GM12892 (cell line): ENCODE measurements around the gene MVB12A.

Source experiments
- POLR2A ChIP-seq: IDR thresholded peaks from 2 replicates; pipeline ENCODE4 v1.6.1; 2011; ENCODE audit warnings: low read depth, low read length, control low read depth
- POLR2AphosphoS5 ChIP-seq: IDR thresholded peaks from 2 replicates; pipeline ENCODE4 v1.6.1; 2011; ENCODE audit warnings: low read depth, low read length, control low read depth
- TAF1 ChIP-seq: IDR thresholded peaks from 2 replicates; pipeline ENCODE4 v1.6.1; 2011; ENCODE audit warnings: low read depth, mild to moderate bottlenecking, control low read depth, low read length, borderline replicate concordance

DNA sequence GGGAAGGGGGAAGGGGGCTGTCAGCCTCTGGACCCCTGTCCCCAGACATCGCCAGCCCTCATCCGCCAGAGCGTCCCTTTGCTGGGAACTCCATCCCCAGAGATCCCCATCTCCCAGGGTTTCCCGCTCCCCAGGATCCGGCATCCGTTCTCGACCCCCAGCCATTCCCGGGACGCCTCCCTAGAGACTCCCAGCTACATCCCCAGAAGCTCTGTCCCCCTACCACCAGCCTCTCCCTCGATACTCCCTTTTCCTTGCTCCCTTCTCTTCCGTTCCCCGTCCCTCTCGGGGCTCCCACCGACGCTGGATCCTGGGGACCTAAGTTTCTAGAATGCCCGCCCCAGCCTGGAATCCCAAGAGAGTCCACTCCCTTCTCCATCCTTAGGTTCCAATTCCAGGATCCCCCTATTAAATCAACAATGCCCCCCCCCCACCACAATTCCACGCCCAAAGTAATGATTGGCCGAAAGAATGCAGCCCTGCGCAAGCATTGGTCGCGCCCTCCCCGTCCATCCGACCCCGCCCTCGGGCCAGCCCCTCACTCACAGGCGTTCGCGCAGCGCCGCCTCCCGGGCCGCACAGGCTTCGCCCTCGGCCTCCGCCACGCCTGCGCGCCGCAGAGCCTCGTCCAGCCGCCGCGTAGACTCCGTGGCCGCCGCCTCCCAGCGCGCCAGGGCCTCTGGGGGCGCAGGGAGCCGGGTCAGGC lies 29.0 kb upstream of the MVB12A start:
- TF ChIP-seq POLR2AphosphoS5 (no peak), POLR2A (no peak), TAF1 (no peak)
